GM19452 (cell line): ENCODE results near the gene GGTA1.
"Not testable (repeated sequence)": the region's sequence is repeated elsewhere in the genome, so short reads cannot be mapped to it uniquely, and the experiment has no call there.

Source experiments
- ATAC-seq: cut with Tn5 transposase; IDR thresholded peaks from one replicate; pipeline ENCODE4 v1.9.1; 2021; ENCODE audit not compliant: unreplicated experiment

Gene GGTA1

GRCh38 chr9:121499427-121500164 is at the start of gene GGTA1:
GGTA1 (minus strand) TSS chr9:121499844; CDS start chr9:121467922, 31,922 bp downstream.
- ATAC-seq: no peak

DNA sequence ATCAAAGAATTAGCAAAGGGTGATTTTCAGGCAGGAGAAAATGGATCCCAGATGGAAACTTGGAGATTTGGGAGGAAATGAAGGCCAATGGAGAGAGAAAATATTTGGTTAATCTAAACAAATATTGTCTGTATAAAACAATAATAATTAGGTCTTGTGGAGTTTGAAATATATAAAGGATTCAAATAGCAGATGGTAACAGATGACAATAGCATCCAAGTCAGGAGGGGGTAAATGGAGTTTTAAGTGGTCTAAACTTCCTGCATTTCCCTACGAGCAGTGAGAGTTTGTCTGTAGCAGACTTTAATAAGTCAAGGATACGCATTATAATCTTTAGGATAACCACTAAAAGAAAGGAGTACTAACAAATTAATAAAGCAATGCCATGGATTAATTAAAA is 49.0 kb upstream of the GGTA1 start:
- ATAC-seq: no peak

GRCh38 chr9:121545875-121546423 is 46.3 kb upstream of the GGTA1 start:
- ATAC-seq: peak; percentile 78

DNA sequence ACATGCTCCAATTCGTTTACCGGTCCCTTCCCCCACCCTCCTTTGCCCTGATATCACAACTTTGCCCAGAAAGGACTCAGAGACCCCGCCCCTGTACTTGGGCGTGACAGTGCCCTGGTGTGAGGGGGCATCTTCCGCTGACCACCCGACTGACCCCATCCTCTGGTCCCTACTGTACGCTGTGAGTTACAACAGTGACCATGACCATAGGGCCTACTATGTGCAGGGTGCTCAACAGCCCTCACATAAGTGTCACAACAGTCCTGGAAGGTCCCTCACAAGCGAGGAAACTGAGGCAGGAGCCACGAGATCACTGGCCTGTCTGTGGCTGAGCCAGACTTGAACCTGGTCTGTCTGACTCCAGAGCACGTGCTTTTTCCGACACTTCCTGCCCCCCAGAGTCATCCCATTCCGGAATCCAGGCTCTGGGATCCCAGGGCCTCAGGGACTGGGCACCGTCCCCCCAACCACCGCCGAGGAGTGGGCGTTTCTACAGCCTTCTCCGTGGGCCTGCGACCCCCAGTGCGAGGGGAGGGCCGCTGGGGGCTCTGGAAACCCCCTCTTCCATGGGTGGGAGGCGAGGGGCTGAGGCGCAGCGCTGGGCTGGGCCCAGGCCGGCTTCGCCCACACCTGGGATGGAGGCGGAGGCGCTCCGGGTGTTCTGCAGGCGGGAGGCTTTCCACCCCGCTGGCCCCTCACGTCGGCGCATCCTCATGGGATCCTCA is 45.7 kb upstream of the GGTA1 start:
- no peak for ATAC-seq

GRCh38 chr9:121542025-121542424 is 42.4 kb upstream of the GGTA1 start:
- ATAC-seq: no peak

DNA sequence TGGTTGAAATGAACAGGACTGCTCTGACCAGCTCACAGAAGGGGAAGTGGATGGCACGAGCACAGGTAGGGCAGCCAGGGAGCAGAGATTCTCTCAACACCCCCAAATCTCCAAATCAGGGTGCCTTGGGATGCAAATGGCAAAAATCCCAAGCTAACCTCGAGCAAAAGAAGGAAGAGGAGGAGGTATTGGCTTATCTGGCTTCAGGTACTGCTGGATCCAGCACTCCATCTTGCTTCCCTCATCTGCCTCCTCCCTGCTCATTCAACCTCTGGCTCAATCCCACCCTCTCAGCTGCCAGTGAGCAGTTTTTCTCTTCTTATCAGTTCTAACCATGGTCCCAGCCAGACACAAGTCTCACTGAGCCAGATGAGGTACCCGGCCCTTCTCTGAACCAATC is 41.6 kb upstream of the GGTA1 start:
- ATAC-seq: no peak

GRCh38 chr9:121538221-121538620 is 38.6 kb upstream of the GGTA1 start:
- no peak for ATAC-seq

DNA sequence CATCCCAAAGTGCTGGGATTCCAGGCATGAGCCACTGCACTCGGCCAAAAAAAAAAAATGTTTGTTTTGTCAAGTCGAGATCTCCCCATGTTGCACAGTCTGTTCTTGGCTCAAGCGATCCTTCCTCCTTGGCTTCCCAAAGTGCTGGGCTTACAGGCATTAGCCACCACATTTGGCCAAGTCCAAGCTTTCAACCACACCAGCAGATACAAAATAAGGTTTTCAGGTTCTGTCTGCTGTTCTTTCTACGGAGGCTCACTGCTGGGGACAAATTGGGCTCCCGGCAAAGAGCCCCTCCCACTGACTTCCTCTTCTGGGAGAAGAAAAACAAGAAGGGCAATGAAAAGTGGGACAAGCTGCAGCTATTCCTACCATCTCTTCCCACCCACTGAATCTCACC is 37.6 kb upstream of the GGTA1 start:
- no peak for ATAC-seq

DNA sequence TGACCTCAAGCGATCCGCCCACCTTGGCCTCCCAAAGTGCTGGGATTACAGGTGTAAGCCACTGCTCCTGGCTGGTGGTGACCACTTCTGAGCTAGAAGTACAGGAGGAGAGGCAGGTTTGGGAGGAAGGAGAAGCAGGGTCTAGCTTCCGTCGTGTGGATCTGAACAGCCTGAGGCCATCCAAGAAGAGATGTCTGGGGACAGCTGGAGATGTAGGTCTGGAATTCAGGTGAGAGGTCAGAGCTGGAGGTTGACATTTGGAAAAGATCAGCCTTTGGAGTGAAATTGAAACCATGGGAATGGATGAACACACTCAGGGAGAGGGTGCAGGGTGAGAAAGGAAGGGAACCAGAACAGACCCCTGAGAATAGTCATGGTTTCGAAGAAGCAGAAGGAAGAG is 33.2 kb upstream of the GGTA1 start:
- ATAC-seq: no peak

DNA sequence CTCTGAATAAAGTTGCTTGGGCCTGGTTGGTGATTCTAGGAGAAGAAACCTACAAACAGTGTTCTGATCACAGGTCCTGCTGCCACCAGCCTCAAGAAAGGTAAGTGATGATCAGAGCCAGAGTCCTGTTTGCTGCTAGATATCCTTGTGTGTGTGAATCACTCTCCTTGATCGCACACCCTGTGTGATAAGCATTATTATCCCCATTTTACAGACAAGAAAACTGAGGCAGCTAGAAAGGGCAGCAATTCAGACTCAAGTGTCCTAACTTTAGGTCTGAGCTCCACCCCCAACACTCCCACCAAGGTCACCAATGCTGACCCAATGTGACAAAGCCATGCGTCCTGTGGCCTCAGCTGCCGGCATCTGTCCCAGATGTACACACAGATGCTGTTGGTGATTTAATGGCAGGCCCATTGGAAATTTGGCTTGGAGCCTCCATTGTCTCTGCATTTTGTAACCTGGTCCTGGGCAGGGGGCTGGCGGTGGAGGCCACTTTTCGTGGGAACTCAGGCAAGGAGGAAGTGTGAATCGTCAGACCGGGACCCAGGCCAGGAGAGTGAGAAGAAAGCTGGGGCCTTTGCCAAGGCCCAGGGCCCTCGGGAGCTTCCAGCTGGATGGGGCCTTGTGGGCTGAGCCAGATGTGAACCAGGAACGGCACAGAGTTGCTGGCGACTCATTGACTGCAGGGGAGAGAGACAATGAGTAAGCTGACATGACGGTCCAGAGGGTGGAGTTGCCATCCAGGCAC is 29.8 kb upstream of the GGTA1 start:
- ATAC-seq: no peak

- ATAC-seq: no peak
Measured at GRCh38 chr9:121528642-121529041, 29.0 kb upstream of the GGTA1 start.

DNA sequence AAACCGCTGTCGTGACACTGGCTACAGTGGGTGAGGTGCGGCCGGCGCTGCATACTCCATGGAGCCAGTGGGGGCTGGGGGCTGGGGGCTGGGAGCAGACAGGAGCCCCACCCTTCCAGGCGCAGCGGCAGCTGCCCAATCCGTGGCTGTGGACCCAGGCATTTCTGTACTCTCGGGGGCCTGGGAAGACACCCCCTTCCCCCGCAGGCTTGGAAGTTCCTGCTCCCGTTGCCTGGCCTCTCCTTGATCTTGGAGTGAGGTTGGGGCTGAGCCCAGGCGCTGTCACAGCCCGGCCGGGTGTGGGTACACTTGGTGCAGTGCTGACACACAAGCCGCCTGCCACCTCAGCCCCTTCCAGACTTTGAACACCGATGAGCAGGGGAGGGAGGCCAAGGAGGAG is 27.7 kb upstream of the GGTA1 start:
- no peak for ATAC-seq

- not testable (repeated sequence) for ATAC-seq
Measured at GRCh38 chr9:121519688-121520087, 20.0 kb upstream of the GGTA1 start.

DNA sequence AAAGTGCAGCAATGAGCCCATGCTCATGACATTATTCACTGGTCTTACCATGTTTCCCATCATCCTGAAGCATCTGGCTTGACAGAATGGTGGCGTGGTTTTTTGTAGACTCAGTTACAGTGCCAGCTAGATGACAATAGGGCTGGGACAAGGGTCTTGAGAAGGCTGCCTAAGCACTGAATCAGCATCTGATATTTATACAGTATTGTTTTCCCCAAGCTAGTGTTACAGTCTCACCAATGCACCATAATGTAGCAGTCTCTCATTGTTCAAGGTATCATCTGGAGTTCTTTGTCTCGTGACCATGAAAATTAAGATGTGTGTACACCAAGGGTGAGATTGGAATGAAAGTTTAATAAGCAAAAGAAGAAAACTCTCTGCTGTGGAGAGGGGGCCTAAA is 19.0 kb upstream of the GGTA1 start:
- ATAC-seq: no peak

- not testable (repeated sequence) for ATAC-seq
Measured at GRCh38 chr9:121513166-121513565, 13.5 kb upstream of the GGTA1 start.

- no peak for ATAC-seq
Measured at GRCh38 chr9:121510766-121511550, 11.3 kb upstream of the GGTA1 start.

DNA sequence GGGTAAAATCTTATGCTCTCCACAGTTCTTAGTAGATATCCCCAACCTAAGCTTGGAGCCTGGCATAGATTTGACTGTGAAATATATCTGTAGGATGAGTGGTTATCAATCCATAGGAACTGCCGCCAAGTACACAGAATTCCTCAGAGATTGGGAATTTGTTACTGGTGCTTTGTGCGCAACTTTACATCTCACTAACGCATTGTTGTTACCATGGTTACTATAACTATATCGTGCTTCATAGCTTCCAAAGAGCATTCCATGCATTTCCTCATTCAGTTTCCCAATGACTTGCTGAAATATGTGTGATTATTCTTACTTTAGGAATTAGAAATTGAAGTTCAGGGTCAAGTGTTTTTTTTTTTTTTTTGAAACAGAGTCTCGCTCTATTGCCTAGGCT is 9.5 kb upstream of the GGTA1 start:
- ATAC-seq: no peak

- ATAC-seq: no peak
Measured at GRCh38 chr9:121508415-121508814, 8.8 kb upstream of the GGTA1 start.

- no peak for ATAC-seq
Measured at GRCh38 chr9:121505903-121506735, 6.5 kb upstream of the GGTA1 start.

DNA sequence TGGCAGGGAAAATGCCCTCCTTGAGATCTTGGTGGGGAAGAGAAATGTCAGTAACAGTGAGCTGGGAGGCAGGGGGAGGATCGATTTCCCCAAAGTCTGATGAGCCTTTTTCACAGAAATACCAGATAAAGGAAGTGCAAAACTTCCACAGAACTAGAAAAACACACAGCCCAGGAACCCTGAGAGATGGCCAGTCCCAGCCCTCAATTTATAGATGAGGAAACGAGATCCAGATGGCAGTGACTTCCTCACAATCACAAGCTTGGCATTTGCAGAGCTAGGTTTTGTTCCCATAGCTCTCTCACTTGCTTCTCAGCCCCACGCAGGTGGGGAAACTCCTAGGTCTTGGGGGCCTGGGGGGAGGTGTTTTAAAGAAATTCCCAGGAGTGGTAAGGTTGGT is 3.8 kb upstream of the GGTA1 start:
- ATAC-seq: no peak
